ENCODE measurements around the gene RCN1. TPM values are rescaled to one million over a fixed set of nuclear protein-coding genes. Genes with fewer than 3 reads are reported as not detected.

The RCN1 gene
- total and polyA plus RNA-seq, 2 of the 8 experiments (the other 6 are each of a cell fraction or from before 2014, with no cell fraction given): 45.1 to 123 TPM

- Histone ChIP-seq H2BK20ac (ENCODE audit: low read length) (no peak overlapping the region), H3K4ac (replicated peaks; ENCODE audit: insufficient read length, low read depth, low read length) (no peak overlapping the region), H3K4me3 (ENCODE audit: extremely low read depth in 1 of 4, insufficient read depth in 2 of 4, low read depth in 3 of 4, low read length in 4 of 4) (no peak overlapping the region), H3K14ac (ENCODE audit: insufficient read length) (no peak overlapping the region), H2BK15ac (ENCODE audit: low read length) (no peak overlapping the region), H3K79me2 (ENCODE audit: control insufficient read depth in 1 of 2, insufficient read depth in 2 of 2, low read length in 2 of 2) (peaks cover 0 to 19% of the 10 kb centered on the region in 2 experiments; a peak in 2 of 4 replicates), H2AFZ (ENCODE audit: low read length) (no peak overlapping the region), H4K20me1 (replicated peaks in 1 of 2; ENCODE audit: control insufficient read depth in 1 of 2, insufficient read depth in 2 of 2, low read length in 2 of 2) (peaks cover 3 to 6% of the 10 kb centered on the region in 2 experiments), H3K23me2 (ENCODE audit: low read depth, low read length) (no peaks in the 10 kb centered on the region), H3K18ac (ENCODE audit: extremely low read depth, low read length) (no peak overlapping the region), H2BK120ac (replicated peaks; ENCODE audit: low read depth, low read length) (no peak overlapping the region), H4K91ac (replicated peaks; ENCODE audit: insufficient read length, low read length) (no peak overlapping the region), H3K4me2 (ENCODE audit: insufficient read depth in 1 of 2, low read depth in 2 of 2, low read length in 2 of 2) (no peak overlapping the region), H3K79me1 (ENCODE audit: low read depth, low read length) (peaks cover 9% of the 10 kb centered on the region), H3K4me1 (replicated peaks in 1 of 4; ENCODE audit: control insufficient read depth in 3 of 4, insufficient read depth in 4 of 4, low read length in 3 of 4) (no peaks in the 10 kb centered on the region), H3K9ac (replicated peaks in 1 of 4; ENCODE audit: extremely low read depth in 1 of 4, low read depth in 3 of 4, low read length in 3 of 4) (no peak overlapping the region), H3K27me3 (replicated peaks in 1 of 4; ENCODE audit: control insufficient read depth in 3 of 4, extremely low read depth in 1 of 4, insufficient read depth in 3 of 4, low read length in 3 of 4) (no peaks in the 10 kb centered on the region), H3K27ac (ENCODE audit: low read depth, low read length) (no peak overlapping the region), H3K56ac (replicated peaks; ENCODE audit: insufficient read length, low read depth, low read length) (no peak overlapping the region), H3K9me3 (ENCODE audit: insufficient read depth in 2 of 2, low read depth in 1 of 2, low read length in 1 of 2) (no peaks in the 10 kb centered on the region), H4K5ac (ENCODE audit: insufficient read length, low read depth, low read length) (no peak overlapping the region), H3K23ac (ENCODE audit: insufficient read length) (no peak overlapping the region), H3K36me3 (ENCODE audit: control insufficient read depth in 2 of 4, insufficient read depth in 4 of 4, low read length in 3 of 4) (peaks cover 11 to 78% (median 57%) of the 10 kb centered on the region in 4 experiments; a peak in 7 of 8 replicates), H2AK5ac (ENCODE audit: low read depth, low read length) (no peak overlapping the region), H4K8ac (ENCODE audit: extremely low read depth, insufficient read depth, low read length) (no peak overlapping the region), H2BK12ac (ENCODE audit: low read depth, low read length) (no peak overlapping the region), H2BK5ac (ENCODE audit: low read depth, low read length) (no peak overlapping the region)
- FAIRE-seq (no peak), DNase-seq (ENCODE audit: low read depth in 1 of 2, low spot score in 2 of 2) (no peak)
- ChIA-PET POLR2A (ENCODE audit: partially characterized antibody) (interaction anchor here (1.9 kb wide), 1 partner anchor 9 kb away, joined by 7 read pairs; the partner anchor contains the start of gene RCN1), CTCF (ENCODE audit: partially characterized antibody) (no interaction called here)
- WGBS, 2 experiments (ENCODE audit: extremely low coverage in 1 of 2, insufficient coverage in 1 of 2, insufficient read length in 1 of 2, insufficient replicate concordance in 2 of 2, low coverage in 1 of 2, low lambda C conversion rate in 2 of 2, missing lambda C conversion rate in 1 of 2): 76% methylated on average over 5 of the region's 5 CpGs; no CpG with 5 or more reads in 1 of the 2 experiments
- TF ChIP-seq FOSL1 (IDR thresholded peaks at IDR 0.05; ENCODE audit: insufficient read depth, low read depth, low read length) (no peak), SIN3A (conservative IDR thresholded peaks at IDR 0.05 in 1 of 2, IDR thresholded peaks at IDR 0.05 in 1 of 2; ENCODE audit: low read depth in 1 of 2, low read length in 2 of 2) (no peak), EZH2 (IDR thresholded peaks at IDR 0.05; ENCODE audit: low read depth, low read length, severe bottlenecking) (no peak)
These were observed 9.6 kb downstream of the RCN1 start for GRCh38 chr11:32100495-32100894.

All from H1 (cell line).